Measurements from ENCODE around the gene ADGRG7.

Gene ADGRG7

DNA sequence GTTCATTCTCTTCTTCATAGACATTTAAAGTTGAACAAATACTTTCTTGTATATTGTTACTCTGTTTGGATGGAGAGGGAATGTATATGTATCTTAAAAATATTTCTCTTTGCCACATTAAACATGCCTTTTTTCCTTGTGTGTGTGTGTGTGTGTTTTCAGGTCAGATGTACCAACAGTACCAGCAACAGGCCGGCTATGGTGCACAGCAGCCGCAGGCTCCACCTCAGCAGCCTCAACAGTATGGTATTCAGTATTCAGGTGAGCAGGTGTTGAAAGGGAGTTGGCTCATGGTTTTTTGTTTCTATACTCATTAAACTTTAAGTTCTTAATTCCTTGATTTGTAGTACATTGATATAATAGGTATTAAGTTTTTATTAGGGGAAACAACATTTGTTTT lies 135.3 kb downstream of the ADGRG7 start:
- no peak for DNase-seq (ENCODE audit: low read depth)

Data from fibroblast of the conjunctiva (primary cell).